GM12878 (cell line): ENCODE data around the gene HAGHL. TPM values are rescaled to one million over a fixed set of nuclear protein-coding genes. Genes with fewer than 3 reads are reported as not detected.

ENCODE experiments used
- ATAC-seq: fragments of 200-7000 bp; cut with Tn5 transposase; 3 replicates; pipeline ENCODE4 v1.9.1; 2020; ENCODE audit warnings: mild to moderate bottlenecking, moderate library complexity
- BruUV-seq: library from RNA; stranded (reverse); fragments of 400-500 nt; replicated peaks from 2 replicates; lab custom pipeline; 2021; lab: Mats Ljungman, UMichigan
- CTCF ChIA-PET: fragments of 300-600 bp; sonication (Branson Sonifier 250); formaldehyde crosslinking; extraction: SDS; loops from one replicate; lab custom pipeline; 2021; ENCODE audit warnings: inconsistent platforms; lab: Yijun Ruan, JAX
- POLR2A ChIA-PET: fragments of 350-600 bp; formaldehyde crosslinking; extraction: SDS; loops from one replicate; lab custom pipeline; 2021; ENCODE audit warnings: inconsistent platforms; lab: Charles Lee
- RAD21 ChIA-PET: fragments of 300-600 bp; sonication (Branson Sonifier 250); formaldehyde crosslinking; loops from one replicate; lab custom pipeline; 2023; ENCODE audit warnings: antibody characterized with exemption; ENCODE audit not compliant: unreplicated experiment; lab: Charles Lee
- SMC1A ChIA-PET: fragments of 300-600 bp; sonication (Branson Sonifier 250); formaldehyde crosslinking; loops from one replicate; lab custom pipeline; 2023; ENCODE audit not compliant: unreplicated experiment, uncharacterized antibody; lab: Charles Lee
- DNase-seq: peaks from one replicate; pipeline ENCODE4 v3.0.0-alpha.2; 2011; ENCODE audit warnings: low read depth, low spot score
- FAIRE-seq: peaks from 3 replicates; lab custom pipeline; 2011; peaks lifted over from hg19 to GRCh38; lab: Jason Lieb, UNC
- H2AFZ ChIP-seq: 2 replicates; pipeline ENCODE4 v1.6.0; 2011; ENCODE audit warnings: low read depth, low read length, control low read depth; ENCODE audit not compliant: control insufficient read depth
- H3K27ac ChIP-seq: 2 replicates; pipeline ENCODE4 v1.5.1; 2011; ENCODE audit warnings: control low read depth; ENCODE audit not compliant: control insufficient read depth, insufficient read depth
- H3K27me3 ChIP-seq, 2 experiments: replicated peaks in 1 of 2; 2 replicates each; pipeline versions ENCODE4 v1.6.0 to v1.6.1; 2011; ENCODE audit warnings: low read length in 1 of 2; ENCODE audit not compliant: control insufficient read depth in 2 of 2, insufficient read depth in 2 of 2
- H3K36me3 ChIP-seq, 2 experiments: 2 replicates each; pipeline ENCODE4 v1.5.1; 2011; ENCODE audit warnings: low read length in 1 of 2; ENCODE audit not compliant: control insufficient read depth in 2 of 2, insufficient read depth in 2 of 2
- H3K4me1 ChIP-seq: 2 replicates; pipeline ENCODE4 v1.6.1; 2011; ENCODE audit warnings: mild to moderate bottlenecking, low read length, moderate library complexity, mixed read lengths; ENCODE audit not compliant: control insufficient read depth, insufficient read depth
- H3K4me2 ChIP-seq: 2 replicates; pipeline ENCODE4 v1.6.0; 2011; ENCODE audit warnings: control low read depth; ENCODE audit not compliant: control insufficient read depth, insufficient read depth
- H3K4me3 ChIP-seq: fragments of 200-600 bp; sonication (generic); 2 replicates; pipeline ENCODE4 v1.5.1; 2016
- H3K79me2 ChIP-seq: 2 replicates; pipeline ENCODE4 v1.6.0; 2011; ENCODE audit warnings: low read length; ENCODE audit not compliant: control insufficient read depth, insufficient read depth
- H3K9ac ChIP-seq: 2 replicates; pipeline ENCODE4 v1.8.0; 2011; ENCODE audit warnings: low read length, control low read depth, mixed read lengths; ENCODE audit not compliant: control insufficient read depth, insufficient read depth
- H3K9me3 ChIP-seq: replicated peaks from 3 replicates; pipeline ENCODE4 v1.5.1; 2011; ENCODE audit warnings: mild to moderate bottlenecking, low read length; ENCODE audit not compliant: control insufficient read depth, insufficient read depth
- H4K20me1 ChIP-seq: 2 replicates; pipeline ENCODE4 v1.6.0; 2011; ENCODE audit not compliant: control insufficient read depth, insufficient read depth
- ETV6 ChIP-seq, 2 experiments: fragments of 450-650 bp in 1 of 2; IDR thresholded peaks in 1 of 2; conservative IDR thresholded peaks in 1 of 2; 2 replicates each; pipeline ENCODE4 v1.6.1; 2014; ENCODE audit warnings: antibody characterized with exemption in 1 of 2, borderline replicate concordance in 1 of 2, low read depth in 1 of 2, mild to moderate bottlenecking in 1 of 2, moderate library complexity in 1 of 2
- SUZ12 ChIP-seq: fragments of 200-600 bp; sonication (generic); IDR thresholded peaks from one replicate; pipeline ENCODE4 v1.6.1; 2018; ENCODE audit warnings: antibody characterized with exemption, mild to moderate bottlenecking; ENCODE audit not compliant: unreplicated experiment
- WGBS: methylation state at CpG from one replicate; pipeline ENCODE4 v1.1.6; 2016; ENCODE audit warnings: low lambda C conversion rate; ENCODE audit not compliant: insufficient replicate concordance, insufficient coverage; ENCODE audit errors: missing lambda C conversion rate; 5-methylcytosine and 5-hydroxymethylcytosine counted together
- in situ Hi-C: fragments of 300-500 bp; cut with MboI; formaldehyde crosslinking; loops from 9 replicates; pipeline ENCODE4 v1.14.3; 2018; ENCODE audit warnings: mixed read lengths
- intact Hi-C: fragments of 100-400 bp; cut with micrococcal nuclease; formaldehyde crosslinking; loops from one replicate; pipeline ENCODE4 v1.14.2; 2022; ENCODE audit not compliant: unreplicated experiment
- polyA plus RNA-seq, 11 experiments: library from polyadenylated mRNA; depleted of rRNA in 4 of 11; unstranded in 6 of 11; stranded (reverse) in 5 of 11; fragments of >200 nt; fragmentation: Nextera tagmentation in 4 of 11; fragmentation: Illumina TruSeq in 1 of 11; extraction: Ambion mirVana in 4 of 11; extraction: Trizol in 1 of 11; gene quantifications; 1 replicate in 1 of 11; 2 replicates in 10 of 11; pipeline versions ENCODE4 v1.2.1 to v1.2.3, GENCODE V29; 2011 to 2016; ENCODE audit warnings: inconsistent platforms in 2 of 11, missing spikeins in 2 of 11, low read depth in 1 of 11
- total RNA-seq, 4 experiments: library from RNA; depleted of rRNA in 3 of 4; stranded (reverse); fragments of >200 nt in 3 of 4; fragmentation: Illumina TruSeq in 1 of 4; extraction: Trizol in 1 of 4; gene quantifications; 2 replicates each; pipeline versions ENCODE4 v1.2.1 to v1.2.3, GENCODE V29; 2013 to 2021
- TF ChIP-seq, protein P1 (sequence below): fragments of 450-650 bp; IDR thresholded peaks from 2 replicates; pipeline ENCODE4 v1.6.1; 2018; ENCODE audit warnings: mild to moderate bottlenecking, low read depth, moderate library complexity; ENCODE audit not compliant: partially characterized antibody
- TF ChIP-seq, protein P2 (sequence below): IDR thresholded peaks from 2 replicates; pipeline ENCODE4 v1.6.1; 2011; ENCODE audit warnings: low read depth, mild to moderate bottlenecking, low read length, moderate library complexity, borderline replicate concordance; ENCODE audit errors: extremely low read depth
- TF ChIP-seq, protein P3 (sequence below): IDR thresholded peaks from 2 replicates; pipeline ENCODE4 v1.6.1; 2012; ENCODE audit warnings: mild to moderate bottlenecking, low read depth, low read length
- TF ChIP-seq, protein P4 (sequence below), 3 experiments: IDR thresholded peaks in 2 of 3; conservative IDR thresholded peaks in 1 of 3; 2 replicates each; pipeline ENCODE4 v1.5.1; 2011; ENCODE audit warnings: low read depth in 3 of 3, low read length in 3 of 3, mild to moderate bottlenecking in 3 of 3, control low read depth in 2 of 3, moderate library complexity in 2 of 3, inconsistent platforms in 1 of 3, mixed read lengths in 1 of 3; ENCODE audit not compliant: control insufficient read depth in 2 of 3, insufficient read depth in 1 of 3; ENCODE audit errors: extremely low read depth in 1 of 3

HAGHL gene
- total and polyA plus RNA-seq, 10 of the 15 experiments (the other 5 are each of a cell fraction or from before 2014, with no cell fraction given) = 0.23 to 44.6 (median 16.4) TPM

DNA sequence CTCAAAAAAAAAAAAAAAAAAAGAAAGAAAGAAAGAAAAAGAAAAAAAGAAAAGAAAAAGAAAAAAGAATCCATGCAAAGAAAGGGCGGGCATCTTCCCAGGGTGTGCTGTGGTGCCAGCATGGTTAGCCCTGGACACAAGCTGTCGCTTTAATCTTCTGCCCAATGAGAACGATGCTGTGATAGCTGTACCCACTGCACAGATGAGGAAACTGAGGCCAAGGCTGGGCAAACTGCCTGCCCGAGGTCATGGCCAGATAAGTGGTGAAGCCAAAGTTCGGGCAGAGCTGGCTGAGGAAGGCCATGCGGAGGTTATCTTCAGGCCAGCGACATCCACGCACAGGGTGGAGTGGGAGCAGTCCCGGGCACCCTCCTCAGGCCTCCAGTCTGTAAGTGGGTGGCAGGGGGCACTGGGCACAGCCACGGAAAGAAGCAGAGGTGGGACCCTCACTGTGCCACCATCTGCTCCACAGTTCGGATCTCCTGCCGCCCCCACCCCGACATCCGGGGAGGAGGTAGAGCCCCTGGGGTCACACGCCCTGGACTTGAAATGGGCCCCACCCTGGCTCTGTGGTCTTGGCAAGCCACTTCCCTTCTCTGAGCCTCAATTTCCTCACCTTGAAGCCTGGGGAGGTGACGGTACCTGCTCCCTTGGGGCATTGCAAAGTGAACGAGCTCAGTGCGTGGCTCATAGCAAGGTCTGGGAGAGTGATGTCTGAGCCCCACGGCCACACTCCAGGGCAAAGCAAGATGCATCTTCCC lies 27.8 kb upstream of the HAGHL start (continued):
- TF ChIP-seq, protein P1, sequence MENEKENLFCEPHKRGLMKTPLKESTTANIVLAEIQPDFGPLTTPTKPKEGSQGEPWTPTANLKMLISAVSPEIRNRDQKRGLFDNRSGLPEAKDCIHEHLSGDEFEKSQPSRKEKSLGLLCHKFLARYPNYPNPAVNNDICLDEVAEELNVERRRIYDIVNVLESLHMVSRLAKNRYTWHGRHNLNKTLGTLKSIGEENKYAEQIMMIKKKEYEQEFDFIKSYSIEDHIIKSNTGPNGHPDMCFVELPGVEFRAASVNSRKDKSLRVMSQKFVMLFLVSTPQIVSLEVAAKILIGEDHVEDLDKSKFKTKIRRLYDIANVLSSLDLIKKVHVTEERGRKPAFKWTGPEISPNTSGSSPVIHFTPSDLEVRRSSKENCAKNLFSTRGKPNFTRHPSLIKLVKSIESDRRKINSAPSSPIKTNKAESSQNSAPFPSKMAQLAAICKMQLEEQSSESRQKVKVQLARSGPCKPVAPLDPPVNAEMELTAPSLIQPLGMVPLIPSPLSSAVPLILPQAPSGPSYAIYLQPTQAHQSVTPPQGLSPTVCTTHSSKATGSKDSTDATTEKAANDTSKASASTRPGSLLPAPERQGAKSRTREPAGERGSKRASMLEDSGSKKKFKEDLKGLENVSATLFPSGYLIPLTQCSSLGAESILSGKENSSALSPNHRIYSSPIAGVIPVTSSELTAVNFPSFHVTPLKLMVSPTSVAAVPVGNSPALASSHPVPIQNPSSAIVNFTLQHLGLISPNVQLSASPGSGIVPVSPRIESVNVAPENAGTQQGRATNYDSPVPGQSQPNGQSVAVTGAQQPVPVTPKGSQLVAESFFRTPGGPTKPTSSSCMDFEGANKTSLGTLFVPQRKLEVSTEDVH = no peak
- TF ChIP-seq, protein P2, sequence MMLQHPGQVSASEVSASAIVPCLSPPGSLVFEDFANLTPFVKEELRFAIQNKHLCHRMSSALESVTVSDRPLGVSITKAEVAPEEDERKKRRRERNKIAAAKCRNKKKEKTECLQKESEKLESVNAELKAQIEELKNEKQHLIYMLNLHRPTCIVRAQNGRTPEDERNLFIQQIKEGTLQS = no peak

DNA sequence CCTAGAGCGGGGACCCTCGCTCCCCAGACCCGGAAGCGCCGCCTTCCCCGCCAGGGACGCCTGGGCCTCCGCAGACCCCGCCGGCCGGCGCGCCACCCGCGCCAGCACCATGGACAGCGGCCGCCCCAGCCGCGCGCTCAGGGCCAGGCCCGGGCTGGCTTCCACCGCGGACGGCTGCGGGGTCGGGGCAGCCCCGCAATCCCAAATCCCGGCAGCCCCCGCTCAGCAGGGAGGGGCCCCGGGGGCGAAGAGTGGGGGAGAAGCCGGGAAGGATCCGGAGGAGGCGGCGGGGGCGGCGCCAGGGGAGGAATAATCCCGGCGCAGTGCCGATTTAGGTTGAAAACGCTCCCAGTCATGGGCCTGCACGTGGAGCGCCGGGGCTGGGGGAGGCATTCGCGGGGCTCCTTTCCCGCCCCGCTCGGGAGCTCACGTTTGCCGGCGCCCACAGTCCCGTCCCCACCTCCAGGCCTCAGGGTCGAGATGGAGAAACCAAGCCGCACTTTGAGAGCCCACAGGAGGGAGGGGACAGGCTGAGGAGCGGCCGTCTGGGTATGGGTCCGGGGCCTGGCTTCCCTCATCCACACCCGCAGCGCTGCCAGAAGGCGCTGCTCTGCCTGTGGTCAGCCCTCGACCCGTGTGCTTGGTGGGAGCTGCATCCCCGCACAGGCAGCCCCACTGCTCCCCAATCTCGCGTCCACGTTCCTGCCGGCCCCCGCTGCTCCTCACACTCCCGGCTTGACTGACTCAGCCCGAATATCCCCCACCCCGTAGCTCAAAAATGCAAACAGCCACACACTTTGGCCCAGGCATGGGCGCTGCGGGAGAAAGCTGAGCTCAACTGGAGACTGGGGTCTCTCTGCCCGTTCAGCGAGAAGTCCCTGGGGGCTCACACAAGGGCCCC lies 26.0 kb upstream of the HAGHL start:
- Histone ChIP-seq H3K4me3 (no peak overlapping the region), H2AFZ (no peak overlapping the region), H3K4me2 (no peak overlapping the region), H3K27me3 (peaks cover 0 to 11% of the 10 kb centered on the region in 2 experiments; a peak in 2 of 4 replicates), H3K27ac (no peak overlapping the region), H3K36me3 (no peaks in the 10 kb centered on the region), H3K4me1 (peaks cover under 1% of the 10 kb centered on the region; the same call in 1 of the 2 replicates), H3K9ac (no peak overlapping the region), H3K9me3 (no peaks in the 10 kb centered on the region), H4K20me1 (no peaks in the 10 kb centered on the region), H3K79me2 (no peaks in the 10 kb centered on the region)
- FAIRE-seq (no peak), ATAC-seq (peak; percentile 72), DNase-seq (no peak)
- WGBS = 6% methylated on average over 48 of the region's 76 CpGs
- intact Hi-C loops (no loop called here), in situ Hi-C loops (no loop called here)
- ChIA-PET SMC1A (no interaction called here), RAD21 (no interaction called here), CTCF (no interaction called here), POLR2A (no interaction called here)
- TF ChIP-seq, protein P3, sequence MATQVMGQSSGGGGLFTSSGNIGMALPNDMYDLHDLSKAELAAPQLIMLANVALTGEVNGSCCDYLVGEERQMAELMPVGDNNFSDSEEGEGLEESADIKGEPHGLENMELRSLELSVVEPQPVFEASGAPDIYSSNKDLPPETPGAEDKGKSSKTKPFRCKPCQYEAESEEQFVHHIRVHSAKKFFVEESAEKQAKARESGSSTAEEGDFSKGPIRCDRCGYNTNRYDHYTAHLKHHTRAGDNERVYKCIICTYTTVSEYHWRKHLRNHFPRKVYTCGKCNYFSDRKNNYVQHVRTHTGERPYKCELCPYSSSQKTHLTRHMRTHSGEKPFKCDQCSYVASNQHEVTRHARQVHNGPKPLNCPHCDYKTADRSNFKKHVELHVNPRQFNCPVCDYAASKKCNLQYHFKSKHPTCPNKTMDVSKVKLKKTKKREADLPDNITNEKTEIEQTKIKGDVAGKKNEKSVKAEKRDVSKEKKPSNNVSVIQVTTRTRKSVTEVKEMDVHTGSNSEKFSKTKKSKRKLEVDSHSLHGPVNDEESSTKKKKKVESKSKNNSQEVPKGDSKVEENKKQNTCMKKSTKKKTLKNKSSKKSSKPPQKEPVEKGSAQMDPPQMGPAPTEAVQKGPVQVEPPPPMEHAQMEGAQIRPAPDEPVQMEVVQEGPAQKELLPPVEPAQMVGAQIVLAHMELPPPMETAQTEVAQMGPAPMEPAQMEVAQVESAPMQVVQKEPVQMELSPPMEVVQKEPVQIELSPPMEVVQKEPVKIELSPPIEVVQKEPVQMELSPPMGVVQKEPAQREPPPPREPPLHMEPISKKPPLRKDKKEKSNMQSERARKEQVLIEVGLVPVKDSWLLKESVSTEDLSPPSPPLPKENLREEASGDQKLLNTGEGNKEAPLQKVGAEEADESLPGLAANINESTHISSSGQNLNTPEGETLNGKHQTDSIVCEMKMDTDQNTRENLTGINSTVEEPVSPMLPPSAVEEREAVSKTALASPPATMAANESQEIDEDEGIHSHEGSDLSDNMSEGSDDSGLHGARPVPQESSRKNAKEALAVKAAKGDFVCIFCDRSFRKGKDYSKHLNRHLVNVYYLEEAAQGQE = peak; percentile 96
- TF ChIP-seq, protein P4, sequence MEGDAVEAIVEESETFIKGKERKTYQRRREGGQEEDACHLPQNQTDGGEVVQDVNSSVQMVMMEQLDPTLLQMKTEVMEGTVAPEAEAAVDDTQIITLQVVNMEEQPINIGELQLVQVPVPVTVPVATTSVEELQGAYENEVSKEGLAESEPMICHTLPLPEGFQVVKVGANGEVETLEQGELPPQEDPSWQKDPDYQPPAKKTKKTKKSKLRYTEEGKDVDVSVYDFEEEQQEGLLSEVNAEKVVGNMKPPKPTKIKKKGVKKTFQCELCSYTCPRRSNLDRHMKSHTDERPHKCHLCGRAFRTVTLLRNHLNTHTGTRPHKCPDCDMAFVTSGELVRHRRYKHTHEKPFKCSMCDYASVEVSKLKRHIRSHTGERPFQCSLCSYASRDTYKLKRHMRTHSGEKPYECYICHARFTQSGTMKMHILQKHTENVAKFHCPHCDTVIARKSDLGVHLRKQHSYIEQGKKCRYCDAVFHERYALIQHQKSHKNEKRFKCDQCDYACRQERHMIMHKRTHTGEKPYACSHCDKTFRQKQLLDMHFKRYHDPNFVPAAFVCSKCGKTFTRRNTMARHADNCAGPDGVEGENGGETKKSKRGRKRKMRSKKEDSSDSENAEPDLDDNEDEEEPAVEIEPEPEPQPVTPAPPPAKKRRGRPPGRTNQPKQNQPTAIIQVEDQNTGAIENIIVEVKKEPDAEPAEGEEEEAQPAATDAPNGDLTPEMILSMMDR (IDR thresholded peaks at IDR 0.05 in 2 of 3, conservative IDR thresholded peaks at IDR 0.05 in 1 of 3; ENCODE audit: control insufficient read depth in 2 of 3, extremely low read depth in 1 of 3, insufficient read depth in 1 of 3, low read depth in 3 of 3, low read length in 3 of 3) = no peak
- TF ChIP-seq SUZ12 (peak; percentile 38), ETV6 (conservative IDR thresholded peaks at IDR 0.05 in 1 of 2, IDR thresholded peaks at IDR 0.05 in 1 of 2; ENCODE audit: borderline replicate concordance in 1 of 2, low read depth in 1 of 2) (no peak)
- BruUV-seq = no TSS peak
